Measurements from ENCODE around the gene REELD1. TPM values are rescaled to one million over a fixed set of nuclear protein-coding genes. Genes with fewer than 3 reads are reported as not detected.

REELD1 gene
- total and polyA plus RNA-seq, 12 donors = 0.12 to 1.4 (median 0.22) TPM; not detected in 6

DNA sequence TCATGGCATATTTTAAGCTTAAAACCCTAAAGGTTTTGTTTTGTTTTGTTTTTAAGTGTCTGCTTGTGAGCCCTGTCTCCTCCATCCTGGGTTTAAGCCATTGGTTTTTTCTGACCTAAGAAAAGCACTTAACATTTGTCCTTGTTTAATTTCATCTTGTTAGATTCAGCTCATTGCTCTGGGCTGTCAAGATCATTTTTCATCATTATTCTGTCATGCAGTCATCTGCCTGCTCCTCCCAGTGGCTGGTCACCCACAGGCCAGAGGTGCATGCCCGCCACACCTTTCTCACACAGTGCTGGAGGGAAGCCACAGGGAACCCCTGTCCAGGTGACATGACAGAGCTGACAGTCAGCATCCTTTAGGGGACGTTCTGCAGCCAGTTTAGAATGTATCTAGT lies 11.7 kb upstream of the REELD1 start:
- intact Hi-C loops (cut with DNase I) = no loop called here
- 69 to 74% methylated on average over 2 of the region's 2 CpGs for WGBS, 2 donors

DNA sequence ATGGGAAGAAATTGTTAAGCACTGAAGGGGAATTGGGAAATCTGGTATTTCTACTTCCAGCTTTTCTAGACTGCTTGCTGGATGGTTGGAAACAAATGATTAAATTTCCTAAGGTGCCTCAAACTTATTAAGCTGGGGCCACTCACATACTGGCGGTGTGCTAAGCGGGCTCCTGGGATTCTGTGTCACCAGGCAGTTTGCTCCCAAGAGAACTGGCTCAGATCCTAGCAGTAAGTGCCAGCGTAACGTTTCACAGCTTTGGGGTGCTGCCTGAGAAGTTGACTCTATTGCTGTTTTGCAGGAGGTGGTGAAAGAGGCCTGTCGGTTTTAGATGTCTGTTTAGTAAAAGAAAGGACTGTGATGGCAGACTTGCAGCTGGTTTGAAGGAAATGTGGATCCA lies 6.9 kb upstream of the REELD1 start:
- Histone ChIP-seq H3K4me3 (no peak overlapping the region), H3K4me1 (no peaks in the 10 kb centered on the region), H3K9me3 (peaks cover 0 to 3% (median 0%) of the 10 kb centered on the region in 11 donors), H3K27ac (no peak overlapping the region), H3K36me3 (no peaks in the 10 kb centered on the region), H3K27me3 (peaks cover 0 to 3% (median 0%) of the 10 kb centered on the region in 7 donors)
- 57 to 64% methylated on average over 5 of the region's 5 CpGs for WGBS, 2 donors
- DNase-seq (no peak), ATAC-seq (no peak)
- intact Hi-C loops (cut with DNase I) = no loop called here
- TF ChIP-seq CTCF (IDR thresholded peaks at IDR 0.05) = no peak

More for the DNA sequence above, 11.7 kb upstream of the REELD1 start:
- Histone ChIP-seq H3K36me3 (peaks cover 0 to 10% (median 0%) of the 10 kb centered on the region in 9 donors), H3K4me3 (no peak overlapping the region), H3K9me3 (peaks cover 0 to 3% (median 0%) of the 10 kb centered on the region in 11 donors), H3K4me1 (no peaks in the 10 kb centered on the region), H3K27me3 (no peaks in the 10 kb centered on the region), H3K27ac (no peak overlapping the region)
- ATAC-seq = no peak
- no peak for DNase-seq
- no peak for TF ChIP-seq CTCF (IDR thresholded peaks at IDR 0.05)

GRCh38 chr4:146210890-146211289 lies 3.4 kb upstream of the REELD1 start:
- H3K27ac ChIP-seq = no peak overlapping the region
- DNase-seq = no peak
- H3K9me3 ChIP-seq = no peaks in the 10 kb centered on the region
- intact Hi-C loops (cut with DNase I) = no loop called here
- no peaks in the 10 kb centered on the region for H3K4me1 ChIP-seq
- no peak for ATAC-seq
- TF ChIP-seq CTCF (IDR thresholded peaks at IDR 0.05) = no peak
- 56 to 74% methylated on average over 2 of the region's 2 CpGs for WGBS, 2 donors
- H3K4me3 ChIP-seq = no peak overlapping the region
- H3K36me3 ChIP-seq = no peaks in the 10 kb centered on the region
- peaks cover 0 to 3% (median 0%) of the 10 kb centered on the region in 7 donors for H3K27me3 ChIP-seq

DNA sequence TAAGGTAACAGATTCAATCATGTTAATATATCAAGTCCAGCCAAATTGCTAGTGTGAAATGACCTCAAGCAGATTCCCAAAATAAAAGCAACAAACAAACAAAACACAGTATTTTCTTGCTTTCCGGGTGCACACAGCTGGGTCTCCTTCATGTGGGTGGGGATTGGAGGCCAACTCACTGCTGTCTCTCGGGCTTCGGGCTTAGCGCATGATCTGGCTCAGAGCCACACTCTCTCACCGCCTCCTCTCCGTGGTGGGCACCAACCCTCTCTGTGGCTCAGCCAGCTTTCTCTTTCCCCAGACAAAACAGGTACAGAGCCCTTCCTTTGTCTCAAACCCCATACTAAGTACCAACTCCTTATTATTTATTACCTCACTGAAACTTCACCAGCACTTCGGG lies 2.9 kb upstream of the REELD1 start:
- Histone ChIP-seq H3K27ac (no peak overlapping the region), H3K9me3 (no peaks in the 10 kb centered on the region), H3K4me1 (no peaks in the 10 kb centered on the region), H3K27me3 (peaks cover 0 to 3% (median 0%) of the 10 kb centered on the region in 7 donors), H3K36me3 (no peaks in the 10 kb centered on the region), H3K4me3 (no peak overlapping the region)
- WGBS, 2 donors = 60 to 64% methylated on average over 7 of the region's 7 CpGs
- ATAC-seq = no peak
- no peak for TF ChIP-seq CTCF (IDR thresholded peaks at IDR 0.05)
- DNase-seq = no peak
- intact Hi-C loops (cut with DNase I) = no loop called here
